MM.1S (cell line): ENCODE results near the gene PRTN3.
"Not testable (repeated sequence)": the region's sequence is repeated elsewhere in the genome, so short reads cannot be mapped to it uniquely, and the experiment has no call there.

Experiments
- EZH2 ChIP-seq: fragments of 300-600 bp; sonication (generic); optimal IDR thresholded peaks from 2 replicates; pipeline ENCODE3; 2017; ENCODE audit warnings: low read depth, mild to moderate bottlenecking, antibody characterized with exemption, low read length, mixed read lengths
- EZH2phosphoT487 ChIP-seq: fragments of 300-600 bp; sonication (generic); IDR thresholded peaks from 2 replicates; pipeline ENCODE4 v1.6.1; 2018; ENCODE audit warnings: antibody characterized with exemption, low read length
- TF ChIP-seq, protein P1 (sequence below): fragments of 300-600 bp; sonication (generic); IDR thresholded peaks from 2 replicates; pipeline ENCODE4 v1.5.1; 2016; ENCODE audit warnings: antibody characterized with exemption, low read length, mixed read lengths

DNA sequence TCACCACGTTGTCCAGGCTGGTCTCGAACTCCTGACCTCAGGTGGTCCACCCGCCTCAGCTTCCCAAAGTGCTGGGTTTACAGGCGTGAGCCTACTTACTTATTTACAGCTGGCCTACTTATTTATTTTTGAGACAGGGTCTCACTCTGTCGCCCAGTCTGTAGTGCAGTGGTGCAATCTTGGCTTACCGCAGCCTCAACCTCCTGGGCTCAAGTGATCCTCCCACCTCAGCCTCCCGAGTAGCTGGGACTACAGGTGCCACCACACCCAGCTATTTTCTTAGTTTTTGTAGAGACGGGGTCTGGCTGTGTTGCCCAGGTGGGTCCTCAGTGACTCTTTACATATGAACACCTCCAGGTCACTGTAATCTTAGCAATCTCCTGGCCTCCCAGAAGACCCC, 8.4 kb downstream of the PRTN3 start:
- TF ChIP-seq, protein P1, sequence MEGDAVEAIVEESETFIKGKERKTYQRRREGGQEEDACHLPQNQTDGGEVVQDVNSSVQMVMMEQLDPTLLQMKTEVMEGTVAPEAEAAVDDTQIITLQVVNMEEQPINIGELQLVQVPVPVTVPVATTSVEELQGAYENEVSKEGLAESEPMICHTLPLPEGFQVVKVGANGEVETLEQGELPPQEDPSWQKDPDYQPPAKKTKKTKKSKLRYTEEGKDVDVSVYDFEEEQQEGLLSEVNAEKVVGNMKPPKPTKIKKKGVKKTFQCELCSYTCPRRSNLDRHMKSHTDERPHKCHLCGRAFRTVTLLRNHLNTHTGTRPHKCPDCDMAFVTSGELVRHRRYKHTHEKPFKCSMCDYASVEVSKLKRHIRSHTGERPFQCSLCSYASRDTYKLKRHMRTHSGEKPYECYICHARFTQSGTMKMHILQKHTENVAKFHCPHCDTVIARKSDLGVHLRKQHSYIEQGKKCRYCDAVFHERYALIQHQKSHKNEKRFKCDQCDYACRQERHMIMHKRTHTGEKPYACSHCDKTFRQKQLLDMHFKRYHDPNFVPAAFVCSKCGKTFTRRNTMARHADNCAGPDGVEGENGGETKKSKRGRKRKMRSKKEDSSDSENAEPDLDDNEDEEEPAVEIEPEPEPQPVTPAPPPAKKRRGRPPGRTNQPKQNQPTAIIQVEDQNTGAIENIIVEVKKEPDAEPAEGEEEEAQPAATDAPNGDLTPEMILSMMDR = not testable (repeated sequence)
- not testable (repeated sequence) for TF ChIP-seq EZH2, EZH2phosphoT487
